Thyroid gland (tissue), 4 donors: ENCODE results near the gene PACS1.

Experiments
- POLR2A ChIP-seq, 2 donors: fragments of 450-650 bp; IDR thresholded peaks; one replicate each; pipeline ENCODE4 v1.6.1; 2017; ENCODE audit warnings: antibody characterized with exemption in 2 of 2, mild to moderate bottlenecking in 2 of 2, moderate library complexity in 1 of 2
- TF ChIP-seq, protein P1 (sequence below), 6 experiments: fragments of 200-600 bp in 3 of 6; fragments of 450-650 bp in 3 of 6; sonication (generic) in 3 of 6; IDR thresholded peaks; one replicate each; pipeline ENCODE4 v1.5.1; 2016 to 2019; ENCODE audit warnings: antibody characterized with exemption in 6 of 6, mild to moderate bottlenecking in 2 of 6, inconsistent platforms in 1 of 6, moderate library complexity in 1 of 6

DNA sequence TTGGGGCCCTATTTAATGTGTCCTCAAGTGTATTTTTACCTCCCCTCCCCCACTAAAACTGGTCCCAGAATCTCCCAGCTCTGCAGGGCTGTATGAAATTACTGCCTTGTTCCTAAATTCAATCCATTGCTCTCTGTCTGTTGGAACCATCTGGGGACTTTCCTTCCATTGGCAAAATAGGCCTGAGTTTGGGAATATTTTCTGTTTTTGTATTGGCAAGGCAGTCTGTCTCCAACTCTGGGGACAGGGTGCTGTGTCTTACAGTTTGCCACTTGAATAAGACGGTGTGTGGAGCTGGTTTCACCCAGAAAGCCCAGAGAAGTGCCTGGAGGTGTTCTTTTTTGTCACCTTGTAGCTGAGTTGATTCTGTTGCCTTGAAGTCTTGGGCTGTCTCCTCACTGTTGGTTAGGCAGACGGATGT lies 1.3 kb downstream of the PACS1 start:
- TF ChIP-seq, protein P1, sequence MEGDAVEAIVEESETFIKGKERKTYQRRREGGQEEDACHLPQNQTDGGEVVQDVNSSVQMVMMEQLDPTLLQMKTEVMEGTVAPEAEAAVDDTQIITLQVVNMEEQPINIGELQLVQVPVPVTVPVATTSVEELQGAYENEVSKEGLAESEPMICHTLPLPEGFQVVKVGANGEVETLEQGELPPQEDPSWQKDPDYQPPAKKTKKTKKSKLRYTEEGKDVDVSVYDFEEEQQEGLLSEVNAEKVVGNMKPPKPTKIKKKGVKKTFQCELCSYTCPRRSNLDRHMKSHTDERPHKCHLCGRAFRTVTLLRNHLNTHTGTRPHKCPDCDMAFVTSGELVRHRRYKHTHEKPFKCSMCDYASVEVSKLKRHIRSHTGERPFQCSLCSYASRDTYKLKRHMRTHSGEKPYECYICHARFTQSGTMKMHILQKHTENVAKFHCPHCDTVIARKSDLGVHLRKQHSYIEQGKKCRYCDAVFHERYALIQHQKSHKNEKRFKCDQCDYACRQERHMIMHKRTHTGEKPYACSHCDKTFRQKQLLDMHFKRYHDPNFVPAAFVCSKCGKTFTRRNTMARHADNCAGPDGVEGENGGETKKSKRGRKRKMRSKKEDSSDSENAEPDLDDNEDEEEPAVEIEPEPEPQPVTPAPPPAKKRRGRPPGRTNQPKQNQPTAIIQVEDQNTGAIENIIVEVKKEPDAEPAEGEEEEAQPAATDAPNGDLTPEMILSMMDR (IDR thresholded peaks at IDR 0.05) = no peak
- no peak for TF ChIP-seq POLR2A (IDR thresholded peaks at IDR 0.05)
